Left lung (tissue), 10 donors: ENCODE measurements around the gene SETMAR. TPM values are rescaled to one million over a fixed set of nuclear protein-coding genes. Genes with fewer than 3 reads are reported as not detected.

Source experiments
- ATAC-seq: fragments of 200-7000 bp; cut with Tn5 transposase; one replicate; pipeline ENCODE4 v1.9.1; 2020; ENCODE audit warnings: moderate library complexity
- DNase-seq, 4 donors: peaks; one replicate each; pipeline ENCODE4 v3.0.0-alpha.2; 2013 to 2020
- H3K27ac ChIP-seq, 2 donors: fragments of 200-600 bp; sonication (generic) in 1 of 2; one replicate each; pipeline versions ENCODE4 v1.5.0 to v1.8.0; 2020 to 2021
- H3K27me3 ChIP-seq, 2 donors: fragments of 200-600 bp; sonication (generic) in 1 of 2; one replicate each; pipeline versions ENCODE4 v1.5.0 to v1.8.0; 2020 to 2021
- H3K36me3 ChIP-seq, 2 donors: fragments of 200-600 bp; sonication (generic) in 1 of 2; one replicate each; pipeline versions ENCODE4 v1.5.0 to v1.8.0; 2020 to 2021
- H3K4me1 ChIP-seq, 2 donors: fragments of 200-600 bp; one replicate each; pipeline ENCODE4 v1.8.0; 2021
- H3K4me3 ChIP-seq, 2 donors: fragments of 200-600 bp; sonication (generic) in 1 of 2; one replicate each; pipeline versions ENCODE4 v1.5.0 to v1.8.0; 2020 to 2021; ENCODE audit warnings: mild to moderate bottlenecking in 1 of 2
- H3K9me3 ChIP-seq, 2 donors: fragments of 200-600 bp; sonication (generic) in 1 of 2; one replicate each; pipeline versions ENCODE4 v1.5.0 to v1.8.0; 2020 to 2021
- intact Hi-C, 2 donors: fragments of 100-400 bp; cut with DNase I; formaldehyde crosslinking; loops; one replicate each; pipeline versions ENCODE4 v1.11.2 to v1.14.2; 2022
- polyA plus RNA-seq, 6 donors: library from polyadenylated mRNA; unstranded; fragments of 120-200 nt; gene quantifications; one replicate each; pipeline ENCODE4 v1.2.1, GENCODE V29; 2013; ENCODE audit not compliant: insufficient read length in 6 of 6
- total RNA-seq, 2 donors: library from RNA; stranded (reverse); fragmentation: NEBNext Ultra II Directional; extraction: Animal tissue kit (Norgen Biotek cat#: 25700); gene quantifications; one replicate each; pipeline ENCODE4 v1.2.1, GENCODE V29; 2021
- TF ChIP-seq, protein P1 (sequence below), 2 donors: fragments of 200-600 bp; sonication (generic) in 1 of 2; IDR thresholded peaks; one replicate each; pipeline versions ENCODE4 v1.5.0 to v1.8.0; 2021; ENCODE audit warnings: antibody characterized with exemption in 2 of 2
- donor health status: DM: no; HTN: yes; CAD: no.
- donor health status: DM: no; HTN: no; CAD: no.

SETMAR gene
- total and polyA plus RNA-seq, 8 donors, result 12.8 to 42.5 (median 37.4) TPM

DNA sequence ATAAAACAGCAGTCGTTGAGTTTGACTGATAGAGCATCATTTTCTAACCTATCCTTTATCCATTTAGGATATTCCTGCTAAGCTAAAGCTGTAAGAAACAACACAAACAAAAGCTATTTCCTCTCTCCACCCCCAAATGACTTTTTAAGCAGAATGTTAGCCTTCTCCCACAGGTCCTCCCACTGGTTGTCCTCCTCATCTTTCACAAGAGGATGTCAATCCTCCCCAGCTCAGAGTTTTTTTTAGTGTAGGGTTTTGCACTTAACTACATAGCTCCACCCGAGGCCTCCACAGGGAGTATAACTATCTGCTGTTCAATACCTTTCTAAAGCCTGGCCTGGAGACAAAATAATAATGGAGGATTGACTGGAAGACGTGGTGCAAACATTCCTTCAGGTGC lies 7.8 kb downstream of the SETMAR start:
- no peak for ATAC-seq

DNA sequence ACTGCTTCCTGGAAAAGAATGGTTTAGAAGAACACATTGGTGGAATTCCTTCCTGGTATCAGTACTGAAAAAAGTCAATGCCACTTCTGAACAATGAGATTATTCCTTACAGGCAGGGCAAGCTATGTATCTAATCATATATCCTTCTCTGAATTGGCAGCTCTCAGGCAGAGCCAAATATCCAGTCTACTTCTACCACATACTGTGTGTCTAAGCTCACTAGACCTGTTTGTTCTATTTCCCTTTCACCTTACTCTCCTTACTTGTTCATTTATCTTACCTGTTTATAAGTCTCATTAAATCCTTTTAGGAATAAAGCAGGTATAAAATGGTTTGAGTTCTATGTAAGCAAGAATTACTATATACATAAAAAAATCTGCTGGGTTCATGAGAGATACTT lies 8.3 kb downstream of the SETMAR start:
- Histone ChIP-seq H3K9me3 (no peaks in the 10 kb centered on the region), H3K4me3 (no peak overlapping the region), H3K36me3 (peaks cover 0 to 17% of the 10 kb centered on the region in 2 donors), H3K27me3 (no peaks in the 10 kb centered on the region), H3K4me1 (peaks cover 0 to 16% of the 10 kb centered on the region in 2 donors), H3K27ac (no peak overlapping the region)
- DNase-seq (no peak), ATAC-seq (no peak)
- TF ChIP-seq, protein P1, sequence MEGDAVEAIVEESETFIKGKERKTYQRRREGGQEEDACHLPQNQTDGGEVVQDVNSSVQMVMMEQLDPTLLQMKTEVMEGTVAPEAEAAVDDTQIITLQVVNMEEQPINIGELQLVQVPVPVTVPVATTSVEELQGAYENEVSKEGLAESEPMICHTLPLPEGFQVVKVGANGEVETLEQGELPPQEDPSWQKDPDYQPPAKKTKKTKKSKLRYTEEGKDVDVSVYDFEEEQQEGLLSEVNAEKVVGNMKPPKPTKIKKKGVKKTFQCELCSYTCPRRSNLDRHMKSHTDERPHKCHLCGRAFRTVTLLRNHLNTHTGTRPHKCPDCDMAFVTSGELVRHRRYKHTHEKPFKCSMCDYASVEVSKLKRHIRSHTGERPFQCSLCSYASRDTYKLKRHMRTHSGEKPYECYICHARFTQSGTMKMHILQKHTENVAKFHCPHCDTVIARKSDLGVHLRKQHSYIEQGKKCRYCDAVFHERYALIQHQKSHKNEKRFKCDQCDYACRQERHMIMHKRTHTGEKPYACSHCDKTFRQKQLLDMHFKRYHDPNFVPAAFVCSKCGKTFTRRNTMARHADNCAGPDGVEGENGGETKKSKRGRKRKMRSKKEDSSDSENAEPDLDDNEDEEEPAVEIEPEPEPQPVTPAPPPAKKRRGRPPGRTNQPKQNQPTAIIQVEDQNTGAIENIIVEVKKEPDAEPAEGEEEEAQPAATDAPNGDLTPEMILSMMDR (IDR thresholded peaks at IDR 0.05), result no peak
- intact Hi-C loops, result no loop called here

More for the DNA sequence above, 7.8 kb downstream of the SETMAR start:
- H3K9me3 ChIP-seq, result no peaks in the 10 kb centered on the region
- no peak overlapping the region for H3K27ac ChIP-seq
- peaks cover 0 to 12% of the 10 kb centered on the region in 2 donors for H3K36me3 ChIP-seq
- intact Hi-C loops, result no loop called here
- peaks cover 3 to 21% of the 10 kb centered on the region in 2 donors for H3K4me1 ChIP-seq
- DNase-seq, result no peak
- no peaks in the 10 kb centered on the region for H3K27me3 ChIP-seq
- H3K4me3 ChIP-seq, result no peak overlapping the region
- TF ChIP-seq, protein P1 (IDR thresholded peaks at IDR 0.05), result no peak

DNA sequence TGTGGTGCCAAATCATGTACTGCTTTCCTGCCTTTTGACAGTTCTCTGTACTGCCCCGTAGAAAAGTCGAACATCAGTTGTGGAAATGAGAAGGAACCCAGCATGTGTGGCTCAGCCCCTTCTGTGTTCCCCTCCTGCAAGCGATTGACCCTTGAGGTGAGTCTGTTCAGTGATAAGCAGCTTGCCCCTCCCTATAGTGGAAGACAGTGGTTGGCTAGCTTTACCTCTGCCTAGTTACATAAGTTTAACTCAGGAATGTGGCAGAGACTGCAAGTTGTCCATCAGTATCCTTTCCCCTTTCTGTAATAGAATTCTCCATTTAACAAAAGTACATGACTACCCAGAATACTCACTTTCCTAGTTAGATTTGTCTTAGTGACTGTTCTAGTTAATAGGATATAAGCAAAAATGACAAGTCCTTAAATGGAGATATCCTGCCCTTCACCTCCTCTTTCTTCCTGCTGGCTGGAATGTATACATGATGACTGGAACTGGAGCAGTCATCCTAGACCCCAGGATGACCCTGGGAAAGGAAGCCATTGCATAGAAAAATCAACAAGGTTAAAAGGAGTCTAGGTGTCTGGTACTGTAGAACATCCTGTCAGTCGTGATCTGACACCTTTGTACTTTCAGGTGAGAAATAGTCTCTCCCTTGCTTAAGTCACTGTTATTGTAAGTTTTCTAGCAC lies 10.6 kb downstream of the SETMAR start:
- Histone ChIP-seq H3K27me3 (no peaks in the 10 kb centered on the region), H3K36me3 (peaks cover 0 to 26% of the 10 kb centered on the region in 2 donors), H3K9me3 (no peaks in the 10 kb centered on the region), H3K27ac (no peak overlapping the region), H3K4me3 (no peak overlapping the region), H3K4me1 (peaks cover 0 to 7% of the 10 kb centered on the region in 2 donors)
- intact Hi-C loops, result no loop called here
- ATAC-seq (no peak), DNase-seq (no peak)
- TF ChIP-seq, protein P1 (IDR thresholded peaks at IDR 0.05), result no peak

DNA sequence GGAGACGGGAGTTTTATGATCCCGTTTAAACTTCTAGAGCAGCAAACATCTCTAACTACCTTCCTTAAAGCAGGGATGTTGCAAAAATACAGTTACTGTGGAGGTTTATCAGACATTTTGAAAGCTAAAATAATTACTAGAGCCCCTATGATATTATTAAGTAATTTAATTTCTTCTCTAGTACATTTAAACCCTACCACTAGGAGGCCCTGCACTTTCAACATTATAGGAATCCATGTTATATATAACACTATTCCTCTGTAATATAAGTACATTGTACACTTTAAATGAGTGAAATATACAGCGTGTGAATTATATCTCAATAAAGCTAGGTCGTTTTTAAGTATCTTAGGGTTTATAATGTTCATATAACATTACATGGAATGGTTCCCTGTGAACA lies 11.5 kb downstream of the SETMAR start:
- H3K9me3 ChIP-seq, result no peaks in the 10 kb centered on the region
- no peaks in the 10 kb centered on the region for H3K27me3 ChIP-seq
- intact Hi-C loops, result no loop called here
- H3K4me1 ChIP-seq, result peaks cover 0 to 4% of the 10 kb centered on the region in 2 donors
- TF ChIP-seq, protein P1 (IDR thresholded peaks at IDR 0.05), result peak in 1 of 2 donors; percentile 9
- DNase-seq (no peak), ATAC-seq (no peak)
- no peak overlapping the region for H3K27ac ChIP-seq
- peaks cover 0 to 26% of the 10 kb centered on the region in 2 donors for H3K36me3 ChIP-seq
- H3K4me3 ChIP-seq, result no peak overlapping the region

DNA sequence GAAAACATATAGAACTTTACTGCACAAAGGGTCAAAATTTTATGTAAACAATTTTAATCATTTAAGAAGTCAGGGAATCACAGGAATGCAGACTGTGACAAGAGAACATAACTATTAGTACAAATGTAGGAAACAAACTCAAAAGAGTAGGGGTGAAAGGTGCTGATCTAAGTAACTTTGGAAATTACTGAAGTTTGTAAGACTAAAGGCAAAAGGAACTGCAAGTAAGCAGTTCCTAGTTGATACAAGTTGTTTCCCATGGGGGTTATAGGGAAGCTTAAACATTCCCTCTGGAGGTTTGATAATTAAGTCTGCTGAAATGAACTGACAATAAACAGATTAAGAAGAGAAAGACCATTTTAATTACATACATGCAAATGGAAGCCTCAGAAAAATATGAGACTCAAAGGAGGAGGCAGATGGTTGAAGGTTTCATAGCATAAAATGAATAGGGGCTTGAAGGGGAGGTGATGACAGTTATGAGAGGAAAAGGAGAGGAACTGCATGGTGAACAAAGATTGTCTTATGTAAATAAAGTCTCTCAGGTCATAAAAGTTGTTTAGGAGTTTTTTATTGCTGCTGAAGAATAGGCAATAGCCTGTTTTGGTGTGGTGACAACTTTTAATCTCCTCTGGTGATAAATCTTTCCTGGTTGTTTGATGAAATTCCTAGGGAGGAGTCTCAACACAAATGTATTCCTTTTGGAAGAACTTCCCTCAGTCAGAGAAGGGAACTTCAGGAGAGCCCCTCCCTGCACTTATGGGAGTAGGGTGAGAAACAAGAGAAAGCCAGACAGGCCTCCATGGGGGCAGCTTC lies 17.1 kb downstream of the SETMAR start:
- DNase-seq (no peak), ATAC-seq (no peak)
- intact Hi-C loops, result no loop called here
- Histone ChIP-seq H3K27ac (no peak overlapping the region), H3K4me3 (no peak overlapping the region), H3K36me3 (peaks cover 0 to 16% of the 10 kb centered on the region in 2 donors), H3K27me3 (no peaks in the 10 kb centered on the region), H3K4me1 (peaks cover 0 to 14% of the 10 kb centered on the region in 2 donors), H3K9me3 (no peaks in the 10 kb centered on the region)
- TF ChIP-seq, protein P1 (IDR thresholded peaks at IDR 0.05), result no peak
